ENCODE results near the gene MBOAT1. TPM values are rescaled to one million over a fixed set of nuclear protein-coding genes. Genes with fewer than 3 reads are reported as not detected.
A peak's percentile ranks its signal among the peaks of the same experiment; 100 is the strongest.

Gene MBOAT1
- total RNA-seq, 1 experiment from 2014 or later = 22.0 TPM

GRCh38 chr6:20203561-20204511 is 8.4 kb downstream of the MBOAT1 start:
- H3K9me2 ChIP-seq (ENCODE audit: insufficient read depth) = no peaks in the 10 kb centered on the region
- H3K4me1 ChIP-seq (replicated peaks; ENCODE audit: insufficient read depth) = peaks cover 16% of the 10 kb centered on the region
- H3F3A ChIP-seq (ENCODE audit: insufficient read depth, low read depth) = peaks cover 7% of the 10 kb centered on the region; the same call in 1 of the 2 replicates
- no peaks in the 10 kb centered on the region for H3K36me3 ChIP-seq (ENCODE audit: low read depth)
- H3K27me3 ChIP-seq (ENCODE audit: insufficient read depth, low read depth) = no peaks in the 10 kb centered on the region
- no peaks in the 10 kb centered on the region for H3K79me2 ChIP-seq (ENCODE audit: low read depth)
- H3K4me3 ChIP-seq = no peak overlapping the region
- no peak overlapping the region for H3K4me2 ChIP-seq
- no peaks in the 10 kb centered on the region for H4K20me1 ChIP-seq (ENCODE audit: insufficient read depth)
- no peak for DNase-seq
- no peak overlapping the region for H2AFZ ChIP-seq
- no peak for TF ChIP-seq CTCF (conservative IDR thresholded peaks at IDR 0.05)
- TF ChIP-seq EZH2 (IDR thresholded peaks at IDR 0.05; ENCODE audit: low read depth) = no peak
- ChIA-PET POLR2A (ENCODE audit: unreplicated experiment) (interaction anchor here (0.6 kb wide), 2 partner anchors 10 to 1471 kb away, joined by 4 to 8 read pairs; no protein-coding TSS in a partner anchor), CTCF (interaction anchor here (0.6 to 0.7 kb wide), 2 partner anchors 201 to 242 kb away, joined by 3 to 16 read pairs; no protein-coding TSS in a partner anchor)
- no peaks in the 10 kb centered on the region for H3K9me3 ChIP-seq (ENCODE audit: insufficient read depth, low read depth)
- intact Hi-C loops (cut with micrococcal nuclease; ENCODE audit: unreplicated experiment) = no loop called here
- no TSS peak for BruUV-seq (replicated peaks)
- no peak overlapping the region for H3K27ac ChIP-seq

- H2AFZ ChIP-seq = peak overlapping the region; percentile 69; the same call in 1 of the 2 replicates
- H3K9me3 ChIP-seq (ENCODE audit: insufficient read depth, low read depth) = no peaks in the 10 kb centered on the region
- peak overlapping the region; percentile 67; the same call in 1 of the 2 replicates for H3K4me2 ChIP-seq
- POLR2A ChIA-PET (ENCODE audit: unreplicated experiment) = interaction anchor here (0.6 kb wide), 2 partner anchors 201 to 1470 kb away, joined by 5 to 8 read pairs; no protein-coding TSS in a partner anchor
- H4K20me1 ChIP-seq (ENCODE audit: insufficient read depth) = no peaks in the 10 kb centered on the region
- H3K79me2 ChIP-seq (ENCODE audit: low read depth) = no peaks in the 10 kb centered on the region
- intact Hi-C loops (cut with micrococcal nuclease; ENCODE audit: unreplicated experiment) = no loop called here
- no TSS peak for BruUV-seq (replicated peaks)
- peaks cover 7% of the 10 kb centered on the region; the same call in 1 of the 2 replicates for H3F3A ChIP-seq (ENCODE audit: insufficient read depth, low read depth)
- H3K9me2 ChIP-seq (ENCODE audit: insufficient read depth) = no peaks in the 10 kb centered on the region
- CTCF ChIA-PET = interaction anchor here (0.6 to 0.7 kb wide), 2 partner anchors 202 to 243 kb away, joined by 3 to 16 read pairs; no protein-coding TSS in a partner anchor
- no peaks in the 10 kb centered on the region for H3K36me3 ChIP-seq (ENCODE audit: low read depth)
- H3K4me3 ChIP-seq = no peak overlapping the region
- H3K4me1 ChIP-seq (replicated peaks; ENCODE audit: insufficient read depth) = peaks cover 16% of the 10 kb centered on the region
- no peaks in the 10 kb centered on the region for H3K27me3 ChIP-seq (ENCODE audit: insufficient read depth, low read depth)
- H3K27ac ChIP-seq = peak overlapping the region; percentile 89
- no peak for TF ChIP-seq CTCF (conservative IDR thresholded peaks at IDR 0.05)
- TF ChIP-seq EZH2 (IDR thresholded peaks at IDR 0.05; ENCODE audit: low read depth) = no peak
- DNase-seq = peak in 1 of 2 experiments; percentile 43
Observed at GRCh38 chr6:20202699-20203302, 9.5 kb downstream of the MBOAT1 start.

- no TSS peak for BruUV-seq (replicated peaks)
- Histone ChIP-seq H3K9me3 (ENCODE audit: insufficient read depth, low read depth) (no peaks in the 10 kb centered on the region), H3K27me3 (ENCODE audit: insufficient read depth, low read depth) (no peaks in the 10 kb centered on the region), H3K79me2 (ENCODE audit: low read depth) (no peaks in the 10 kb centered on the region), H4K20me1 (ENCODE audit: insufficient read depth) (no peaks in the 10 kb centered on the region), H3F3A (ENCODE audit: insufficient read depth, low read depth) (peaks cover 7% of the 10 kb centered on the region; the same call in 1 of the 2 replicates), H3K4me3 (no peak overlapping the region), H3K27ac (peak overlapping the region; percentile 89), H3K9me2 (ENCODE audit: insufficient read depth) (no peaks in the 10 kb centered on the region), H3K4me2 (peak overlapping the region; percentile 67), H2AFZ (peak overlapping the region; percentile 69; the same call in 1 of the 2 replicates), H3K36me3 (ENCODE audit: low read depth) (no peaks in the 10 kb centered on the region), H3K4me1 (replicated peaks; ENCODE audit: insufficient read depth) (peaks cover 16% of the 10 kb centered on the region)
- POLR2A ChIA-PET (ENCODE audit: unreplicated experiment) = interaction anchor here (0.6 kb wide), 1 partner anchor 201 kb away, joined by 5 read pairs; no protein-coding TSS in a partner anchor
- intact Hi-C loops (cut with micrococcal nuclease; ENCODE audit: unreplicated experiment) = no loop called here
- no peak for DNase-seq
- CTCF ChIA-PET = no interaction called here
- TF ChIP-seq EZH2 (IDR thresholded peaks at IDR 0.05; ENCODE audit: low read depth) (no peak), CTCF (conservative IDR thresholded peaks at IDR 0.05) (no peak)
Observed at GRCh38 chr6:20202324-20202658, 10.0 kb downstream of the MBOAT1 start.
